Measurements from ENCODE around the gene DEFB114.

DNA sequence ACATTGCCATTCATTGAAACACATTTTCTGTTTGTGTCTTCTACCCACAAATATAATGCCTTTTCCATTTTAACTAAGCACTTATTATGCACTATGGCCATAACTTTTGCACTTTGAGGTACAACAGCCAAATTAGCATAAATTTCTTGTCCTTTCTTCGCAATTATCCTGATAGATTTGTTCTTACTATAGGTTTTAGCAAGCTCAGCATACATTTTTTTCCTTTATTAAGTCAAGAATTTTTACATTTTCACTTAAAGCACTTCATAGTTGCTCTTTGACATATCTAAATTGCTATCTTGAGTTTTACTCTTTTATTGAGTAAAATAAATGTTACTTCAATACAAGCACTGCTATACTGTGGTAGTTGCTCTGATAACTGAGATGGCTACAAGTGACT is 5.8 kb downstream of the DEFB114 start:
- TF ChIP-seq, protein P1, sequence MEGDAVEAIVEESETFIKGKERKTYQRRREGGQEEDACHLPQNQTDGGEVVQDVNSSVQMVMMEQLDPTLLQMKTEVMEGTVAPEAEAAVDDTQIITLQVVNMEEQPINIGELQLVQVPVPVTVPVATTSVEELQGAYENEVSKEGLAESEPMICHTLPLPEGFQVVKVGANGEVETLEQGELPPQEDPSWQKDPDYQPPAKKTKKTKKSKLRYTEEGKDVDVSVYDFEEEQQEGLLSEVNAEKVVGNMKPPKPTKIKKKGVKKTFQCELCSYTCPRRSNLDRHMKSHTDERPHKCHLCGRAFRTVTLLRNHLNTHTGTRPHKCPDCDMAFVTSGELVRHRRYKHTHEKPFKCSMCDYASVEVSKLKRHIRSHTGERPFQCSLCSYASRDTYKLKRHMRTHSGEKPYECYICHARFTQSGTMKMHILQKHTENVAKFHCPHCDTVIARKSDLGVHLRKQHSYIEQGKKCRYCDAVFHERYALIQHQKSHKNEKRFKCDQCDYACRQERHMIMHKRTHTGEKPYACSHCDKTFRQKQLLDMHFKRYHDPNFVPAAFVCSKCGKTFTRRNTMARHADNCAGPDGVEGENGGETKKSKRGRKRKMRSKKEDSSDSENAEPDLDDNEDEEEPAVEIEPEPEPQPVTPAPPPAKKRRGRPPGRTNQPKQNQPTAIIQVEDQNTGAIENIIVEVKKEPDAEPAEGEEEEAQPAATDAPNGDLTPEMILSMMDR (IDR thresholded peaks at IDR 0.05; ENCODE audit: low read length) = no peak
- no peak for TF ChIP-seq EZH2 (optimal IDR thresholded peaks at IDR 0.05; ENCODE audit: low read depth, low read length)
- no peak for TF ChIP-seq EZH2phosphoT487 (IDR thresholded peaks at IDR 0.05; ENCODE audit: low read length)
